Cardiac fibroblast (primary cell): ENCODE results near the gene CD300LG.
"Not testable (repeated sequence)": the region's sequence is repeated elsewhere in the genome, so short reads cannot be mapped to it uniquely, and the experiment has no call there.

Experiments used
- DNase-seq, 2 donors: peaks; one replicate each; pipeline versions ENCODE4 v3.0.0 to v3.0.0-alpha.2; 2010; ENCODE audit warnings: low read depth in 2 of 2
- H3K4me3 ChIP-seq, 2 donors: replicated peaks in 1 of 2; 1 replicate in 1 of 2; 2 replicates in 1 of 2; pipeline ENCODE4 v1.5.1; 2011; ENCODE audit warnings: low read depth in 2 of 2, low read length in 2 of 2, mild to moderate bottlenecking in 2 of 2, moderate library complexity in 1 of 2
- TF ChIP-seq, protein P1 (sequence below): IDR thresholded peaks from one replicate; pipeline ENCODE4 v1.5.1; 2011; ENCODE audit warnings: low read depth, mild to moderate bottlenecking, low read length, inconsistent platforms

The CD300LG gene

DNA sequence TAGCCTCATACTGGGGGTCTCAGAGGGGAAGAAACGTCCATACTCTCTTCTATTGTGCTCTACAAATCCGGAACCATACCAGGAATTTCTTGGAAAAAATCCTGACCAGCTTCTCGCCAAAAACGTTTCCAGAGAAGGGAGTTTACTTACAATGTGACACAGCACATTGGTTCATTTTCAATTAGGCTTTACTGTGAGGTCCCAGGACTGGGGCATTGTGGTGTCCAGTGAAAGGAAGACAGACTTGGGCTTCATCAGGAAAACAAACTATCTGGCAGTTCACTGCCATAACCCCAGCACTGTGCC, 45.6 kb downstream of the CD300LG start:
- TF ChIP-seq, protein P1, sequence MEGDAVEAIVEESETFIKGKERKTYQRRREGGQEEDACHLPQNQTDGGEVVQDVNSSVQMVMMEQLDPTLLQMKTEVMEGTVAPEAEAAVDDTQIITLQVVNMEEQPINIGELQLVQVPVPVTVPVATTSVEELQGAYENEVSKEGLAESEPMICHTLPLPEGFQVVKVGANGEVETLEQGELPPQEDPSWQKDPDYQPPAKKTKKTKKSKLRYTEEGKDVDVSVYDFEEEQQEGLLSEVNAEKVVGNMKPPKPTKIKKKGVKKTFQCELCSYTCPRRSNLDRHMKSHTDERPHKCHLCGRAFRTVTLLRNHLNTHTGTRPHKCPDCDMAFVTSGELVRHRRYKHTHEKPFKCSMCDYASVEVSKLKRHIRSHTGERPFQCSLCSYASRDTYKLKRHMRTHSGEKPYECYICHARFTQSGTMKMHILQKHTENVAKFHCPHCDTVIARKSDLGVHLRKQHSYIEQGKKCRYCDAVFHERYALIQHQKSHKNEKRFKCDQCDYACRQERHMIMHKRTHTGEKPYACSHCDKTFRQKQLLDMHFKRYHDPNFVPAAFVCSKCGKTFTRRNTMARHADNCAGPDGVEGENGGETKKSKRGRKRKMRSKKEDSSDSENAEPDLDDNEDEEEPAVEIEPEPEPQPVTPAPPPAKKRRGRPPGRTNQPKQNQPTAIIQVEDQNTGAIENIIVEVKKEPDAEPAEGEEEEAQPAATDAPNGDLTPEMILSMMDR: no peak
- DNase-seq: no peak
- no peak overlapping the region for H3K4me3 ChIP-seq

DNA sequence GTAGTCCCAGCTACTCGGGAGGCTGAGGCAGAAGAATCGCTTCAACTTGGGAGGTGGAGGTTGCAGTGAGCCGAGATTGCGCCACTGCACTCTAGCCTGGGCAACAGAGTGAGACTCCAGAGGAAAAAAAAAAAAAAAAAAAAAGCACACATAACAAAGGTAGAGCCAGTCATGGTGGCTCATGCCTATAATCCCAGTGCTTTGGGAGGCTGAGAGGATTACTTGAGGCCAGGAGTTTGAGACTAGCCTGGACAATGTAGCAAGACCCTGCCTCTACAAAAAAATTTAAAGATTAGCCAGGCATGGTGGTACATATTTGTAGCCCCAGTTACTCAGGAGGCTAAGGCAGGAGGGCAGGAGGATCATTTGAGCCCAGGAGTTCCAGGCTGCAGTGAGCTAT, 47.5 kb downstream of the CD300LG start:
- DNase-seq, H3K4me3 ChIP-seq: not testable (repeated sequence)

DNA sequence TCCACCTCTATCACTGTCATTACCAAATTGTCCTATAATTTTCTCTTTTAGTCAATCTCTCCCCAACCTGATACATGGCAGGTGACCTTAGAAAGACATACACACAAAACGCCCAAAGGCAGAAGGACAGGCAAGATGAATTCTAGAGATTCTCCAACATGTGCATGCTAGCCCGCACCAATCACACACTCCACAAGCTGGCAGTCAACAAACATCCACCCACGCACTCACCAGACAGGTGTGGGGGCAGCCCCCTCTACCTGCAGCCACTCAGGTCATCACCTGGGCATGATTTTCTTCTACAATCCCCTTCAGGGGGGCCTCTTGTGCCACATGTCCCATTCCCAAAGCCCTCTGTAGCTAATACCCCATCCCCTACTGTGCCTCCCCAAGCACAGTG, 50.9 kb downstream of the CD300LG start:
- no peak for DNase-seq
- H3K4me3 ChIP-seq: no peak overlapping the region
- TF ChIP-seq, protein P1: no peak

DNA sequence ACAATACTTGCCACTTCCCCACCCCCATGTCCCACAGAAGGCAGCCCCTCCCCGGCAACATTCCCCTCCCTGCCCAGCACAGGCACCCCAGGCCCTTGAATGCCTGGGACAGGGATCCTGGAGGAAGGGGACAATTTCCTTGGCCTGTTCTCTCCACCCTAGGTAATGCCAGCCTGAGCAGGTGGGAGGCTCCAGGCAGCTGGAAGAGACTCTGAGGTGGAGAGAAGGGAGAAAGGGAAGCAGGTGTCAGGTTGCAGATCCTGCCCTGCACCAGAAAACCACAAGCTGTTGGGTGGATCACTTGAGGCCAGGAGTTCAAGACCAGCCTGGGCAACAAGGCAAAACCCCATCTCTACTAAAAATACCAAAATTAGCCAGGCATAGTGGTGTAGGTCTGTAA, 51.5 kb downstream of the CD300LG start:
- no peak for DNase-seq
- TF ChIP-seq, protein P1: no peak
- no peak overlapping the region for H3K4me3 ChIP-seq

DNA sequence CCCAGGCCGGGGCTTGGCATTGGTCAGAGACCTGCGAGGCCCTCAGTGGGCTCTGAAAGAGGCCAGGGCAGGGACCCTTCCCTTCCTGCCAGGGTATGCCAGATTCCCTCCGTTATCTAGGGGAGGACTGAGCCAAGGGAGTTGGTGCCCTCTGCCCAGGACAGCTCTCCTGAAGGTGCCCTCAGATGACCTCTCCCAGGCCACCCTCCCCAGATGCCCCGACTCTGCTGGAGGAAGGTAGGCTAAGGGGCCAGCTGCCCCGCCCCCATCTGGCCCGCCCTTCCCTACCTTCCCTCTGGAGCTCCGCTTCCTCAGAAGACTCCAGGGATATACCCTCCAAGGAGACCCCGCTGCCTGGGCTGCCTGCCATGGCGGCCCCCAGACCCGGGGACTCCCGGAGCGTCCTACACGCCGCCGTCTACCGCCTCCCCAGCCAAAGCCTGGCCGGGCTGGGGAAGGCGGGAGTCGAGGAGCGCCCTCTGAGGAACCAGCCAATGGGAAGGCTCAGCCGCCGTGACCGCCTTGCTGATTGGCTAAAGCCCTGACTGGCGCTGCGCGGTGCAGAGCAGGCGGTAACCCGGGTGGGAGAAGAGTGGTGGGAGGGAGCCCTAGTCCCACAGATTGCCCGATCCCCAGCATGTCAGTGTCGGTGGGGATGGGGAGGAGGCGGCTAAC, 53.3 kb downstream of the CD300LG start:
- peak; percentile 76 to 79 for DNase-seq

DNA sequence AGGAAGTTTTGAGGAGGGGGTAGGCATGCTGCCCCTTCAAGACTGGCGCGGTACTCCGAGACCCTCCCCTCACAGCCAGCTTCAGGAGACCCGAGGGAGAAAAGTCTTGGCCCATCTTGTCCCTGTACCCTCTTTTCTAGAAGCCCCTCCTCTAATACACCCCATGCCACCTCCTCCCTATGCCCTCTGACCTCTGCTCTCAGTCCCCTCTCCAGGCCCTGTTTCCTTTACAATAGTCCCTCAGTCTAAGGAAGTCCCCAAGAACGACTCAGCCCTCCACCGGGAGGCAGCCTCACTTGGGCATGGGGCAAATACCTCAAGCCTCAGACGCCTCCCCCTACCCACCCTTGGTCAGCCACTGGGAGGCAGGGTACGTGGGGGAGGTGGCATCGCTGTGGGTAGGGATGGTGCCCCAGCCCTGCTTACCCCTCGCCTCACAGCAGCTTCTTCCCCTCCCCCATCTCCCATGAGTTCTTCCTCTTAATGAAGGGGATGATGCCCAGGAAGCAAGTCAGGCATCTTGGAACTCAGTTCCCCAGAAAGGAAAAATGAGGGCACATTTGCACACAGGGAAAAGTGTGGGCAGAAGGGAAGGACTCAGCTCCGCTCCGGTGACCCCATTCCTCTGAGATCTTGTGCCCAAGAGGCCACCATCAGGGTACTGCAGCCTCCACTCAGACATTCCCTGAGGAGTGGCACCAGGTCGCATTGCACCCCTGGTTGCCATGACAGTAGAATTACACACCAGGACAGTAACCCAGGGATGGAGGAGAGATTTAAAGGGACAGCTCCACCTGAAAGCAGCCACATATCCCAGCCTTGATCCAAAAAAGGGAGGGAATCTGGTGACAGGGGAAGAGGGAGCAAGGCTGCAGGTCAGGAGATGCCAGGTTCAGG, 54.1 kb downstream of the CD300LG start:
- H3K4me3 ChIP-seq: peak overlapping the region; percentile 43 to 47
- TF ChIP-seq, protein P1: no peak

More for the DNA sequence above, 53.3 kb downstream of the CD300LG start:
- peak overlapping the region; percentile 43 to 47 for H3K4me3 ChIP-seq
- TF ChIP-seq, protein P1: no peak

DNA sequence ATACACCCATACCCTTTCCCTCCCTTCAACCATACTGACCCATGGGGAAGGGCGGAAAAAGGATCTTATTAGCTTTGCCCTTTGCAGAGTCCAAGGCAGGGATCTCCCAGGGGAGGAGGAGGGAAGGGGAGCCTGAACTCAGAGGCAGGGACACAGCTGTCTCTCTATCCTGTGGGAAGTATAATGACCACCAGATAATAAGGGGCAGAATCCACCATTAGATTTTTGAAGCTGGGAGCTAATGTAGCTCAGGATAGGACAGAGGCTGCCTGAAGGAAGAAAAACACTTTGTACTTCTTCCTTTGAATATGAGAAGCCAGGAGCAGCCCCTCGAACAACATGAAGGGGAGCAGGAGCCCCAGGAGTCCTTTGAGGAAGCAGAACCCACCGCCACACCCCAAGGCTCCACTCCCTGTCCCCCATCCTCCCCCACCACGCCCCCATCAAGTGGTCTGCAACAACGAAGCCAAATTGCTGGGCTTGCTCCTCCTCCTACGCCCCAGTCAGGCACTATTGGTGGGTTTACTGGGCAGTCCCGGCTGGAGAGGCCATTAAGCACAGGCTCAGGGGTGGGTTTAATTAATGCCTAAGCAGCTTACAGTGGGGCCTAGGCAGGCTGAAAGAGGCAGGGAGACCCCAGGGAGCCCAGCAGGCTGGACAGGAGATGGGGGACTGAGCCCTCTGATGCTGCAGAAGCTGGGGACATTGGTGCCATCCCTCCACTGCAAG, 55.0 kb downstream of the CD300LG start:
- DNase-seq: no peak
- no peak overlapping the region for H3K4me3 ChIP-seq
- TF ChIP-seq, protein P1: no peak

More for the DNA sequence above, 54.1 kb downstream of the CD300LG start:
- DNase-seq: no peak
